PC-3 (cell line): ENCODE data around the gene ACP7. TPM values are rescaled to one million over a fixed set of nuclear protein-coding genes. Genes with fewer than 3 reads are reported as not detected.

Experiments used
- ATAC-seq: fragments of 200-7000 bp; cut with Tn5 transposase; 2 replicates; pipeline ENCODE4 v1.9.1; 2020; ENCODE audit warnings: mild to moderate bottlenecking, moderate library complexity
- BruUV-seq: library from RNA; stranded (reverse); fragments of 400-500 nt; replicated peaks from 2 replicates; lab custom pipeline; 2021; lab: Mats Ljungman, UMichigan
- CTCF ChIA-PET: fragments of 300-600 bp; sonication (Branson Sonifier 250); formaldehyde crosslinking; loops from one replicate; lab custom pipeline; 2022; ENCODE audit warnings: antibody characterized with exemption; lab: Charles Lee
- POLR2A ChIA-PET: fragments of 300-600 bp; sonication (Branson Sonifier 250); formaldehyde crosslinking; loops from one replicate; lab custom pipeline; 2022; ENCODE audit warnings: antibody characterized with exemption; ENCODE audit not compliant: unreplicated experiment; lab: Charles Lee
- DNase-seq: peaks from one replicate; pipeline ENCODE4 v3.0.0-alpha.2; 2015
- H2AFZ ChIP-seq: fragments of 300-600 bp; sonication (generic); 2 replicates; pipeline ENCODE4 v1.6.0; 2016; ENCODE audit warnings: antibody characterized with exemption, low read length
- H3F3A ChIP-seq: fragments of 300-600 bp; sonication (generic); one replicate; pipeline ENCODE4 v1.6.0; 2017; ENCODE audit warnings: antibody characterized with exemption, low read length, control low read depth, mild to moderate bottlenecking; ENCODE audit not compliant: unreplicated experiment
- H3K27ac ChIP-seq: fragments of 300-600 bp; sonication (generic); 2 replicates; pipeline ENCODE4 v1.5.1; 2016; ENCODE audit warnings: mild to moderate bottlenecking, low read length
- H3K27me3 ChIP-seq: fragments of 300-600 bp; sonication (generic); 2 replicates; pipeline ENCODE4 v1.6.1; 2016; ENCODE audit warnings: low read length, mixed read lengths
- H3K36me3 ChIP-seq: fragments of 300-600 bp; sonication (generic); 2 replicates; pipeline ENCODE4 v1.6.1; 2016; ENCODE audit warnings: low read depth, mixed run types, low read length, mixed read lengths
- H3K4me1 ChIP-seq: fragments of 300-600 bp; sonication (generic); 2 replicates; pipeline ENCODE4 v1.5.1; 2016; ENCODE audit warnings: low read length; ENCODE audit not compliant: insufficient read depth
- H3K4me2 ChIP-seq: fragments of 300-600 bp; sonication (generic); 2 replicates; pipeline ENCODE4 v1.6.0; 2016; ENCODE audit warnings: low read length
- H3K4me3 ChIP-seq: fragments of 300-600 bp; sonication (generic); 2 replicates; pipeline ENCODE4 v1.5.1; 2016; ENCODE audit warnings: mild to moderate bottlenecking, low read length, mixed read lengths
- H3K79me2 ChIP-seq: fragments of 300-600 bp; sonication (generic); 2 replicates; pipeline ENCODE4 v1.6.1; 2017; ENCODE audit warnings: low read length, mixed read lengths
- H3K9ac ChIP-seq: fragments of 300-600 bp; sonication (generic); 2 replicates; pipeline ENCODE4 v1.6.0; 2016; ENCODE audit warnings: mild to moderate bottlenecking, low read length
- H3K9me2 ChIP-seq: fragments of 300-600 bp; sonication (generic); replicated peaks from 2 replicates; pipeline ENCODE4 v1.6.1; 2016; ENCODE audit warnings: mixed run types, low read length, mixed read lengths
- H3K9me3 ChIP-seq: fragments of 300-600 bp; sonication (generic); 2 replicates; pipeline ENCODE4 v1.6.1; 2016; ENCODE audit warnings: low read length, mixed read lengths
- H4K20me1 ChIP-seq: fragments of 300-600 bp; sonication (generic); 2 replicates; pipeline ENCODE4 v1.6.1; 2016; ENCODE audit warnings: low read length, mixed read lengths
- EZH2 ChIP-seq: fragments of 300-600 bp; sonication (generic); IDR thresholded peaks from one replicate; pipeline ENCODE4 v1.6.1; 2017; ENCODE audit warnings: antibody characterized with exemption, mild to moderate bottlenecking, low read length; ENCODE audit not compliant: unreplicated experiment
- EZH2phosphoT487 ChIP-seq: fragments of 300-600 bp; sonication (generic); IDR thresholded peaks from 2 replicates; pipeline ENCODE4 v1.6.1; 2018; ENCODE audit warnings: mild to moderate bottlenecking, antibody characterized with exemption, low read length, borderline replicate concordance
- intact Hi-C: fragments of 100-400 bp; cut with micrococcal nuclease; formaldehyde crosslinking; loops from 2 replicates; pipeline ENCODE4 v1.9.0; 2023
- total RNA-seq: library from RNA; depleted of rRNA; stranded (reverse); fragments of >200 nt; gene quantifications from 2 replicates; pipeline ENCODE4 v1.2.3, GENCODE V29; 2014
- TF ChIP-seq, protein P1 (sequence below): fragments of 300-600 bp; sonication (generic); conservative IDR thresholded peaks from 2 replicates; pipeline ENCODE4 v1.5.1; 2017; ENCODE audit warnings: antibody characterized with exemption, low read depth, mild to moderate bottlenecking, low read length

Gene ACP7
- total RNA-seq, 1 experiment from 2014 or later: 5.0 TPM

DNA sequence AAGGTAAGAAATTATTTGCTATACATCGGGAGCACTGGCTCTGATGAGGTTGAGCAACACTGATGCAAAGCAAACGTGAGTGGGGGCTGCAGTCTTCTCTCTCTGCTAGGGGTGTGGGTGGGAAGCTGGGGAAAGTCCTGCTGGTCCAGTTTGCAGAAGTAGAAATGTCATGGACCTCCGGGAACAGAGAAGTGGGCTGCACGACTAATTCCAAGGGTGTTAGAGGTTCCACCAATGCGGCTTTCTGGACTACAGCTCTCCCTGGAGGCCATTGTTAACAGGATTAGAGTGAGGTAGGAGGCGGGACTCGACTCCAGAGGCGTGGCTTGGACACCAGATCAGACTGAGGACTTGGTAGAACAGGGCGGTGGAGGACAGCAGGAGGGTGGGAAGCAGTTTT lies 46.1 kb upstream of the ACP7 start:
- Histone ChIP-seq H2AFZ (peak overlapping the region; percentile 46; the same call in 1 of the 2 replicates), H3K36me3 (no peaks in the 10 kb centered on the region), H3K4me3 (no peak overlapping the region), H3K4me2 (no peak overlapping the region), H3K9me2 (no peaks in the 10 kb centered on the region), H3K9me3 (no peaks in the 10 kb centered on the region), H3K27ac (no peak overlapping the region), H3K4me1 (no peaks in the 10 kb centered on the region; the same call in 1 of the 2 replicates), H3F3A (no peaks in the 10 kb centered on the region), H3K79me2 (no peaks in the 10 kb centered on the region), H3K27me3 (no peaks in the 10 kb centered on the region), H4K20me1 (no peaks in the 10 kb centered on the region), H3K9ac (no peak overlapping the region)
- no TSS peak for BruUV-seq
- ChIA-PET CTCF (no interaction called here), POLR2A (no interaction called here)
- peak; percentile 77 for ATAC-seq
- TF ChIP-seq EZH2phosphoT487: no peak
- TF ChIP-seq, protein P1, sequence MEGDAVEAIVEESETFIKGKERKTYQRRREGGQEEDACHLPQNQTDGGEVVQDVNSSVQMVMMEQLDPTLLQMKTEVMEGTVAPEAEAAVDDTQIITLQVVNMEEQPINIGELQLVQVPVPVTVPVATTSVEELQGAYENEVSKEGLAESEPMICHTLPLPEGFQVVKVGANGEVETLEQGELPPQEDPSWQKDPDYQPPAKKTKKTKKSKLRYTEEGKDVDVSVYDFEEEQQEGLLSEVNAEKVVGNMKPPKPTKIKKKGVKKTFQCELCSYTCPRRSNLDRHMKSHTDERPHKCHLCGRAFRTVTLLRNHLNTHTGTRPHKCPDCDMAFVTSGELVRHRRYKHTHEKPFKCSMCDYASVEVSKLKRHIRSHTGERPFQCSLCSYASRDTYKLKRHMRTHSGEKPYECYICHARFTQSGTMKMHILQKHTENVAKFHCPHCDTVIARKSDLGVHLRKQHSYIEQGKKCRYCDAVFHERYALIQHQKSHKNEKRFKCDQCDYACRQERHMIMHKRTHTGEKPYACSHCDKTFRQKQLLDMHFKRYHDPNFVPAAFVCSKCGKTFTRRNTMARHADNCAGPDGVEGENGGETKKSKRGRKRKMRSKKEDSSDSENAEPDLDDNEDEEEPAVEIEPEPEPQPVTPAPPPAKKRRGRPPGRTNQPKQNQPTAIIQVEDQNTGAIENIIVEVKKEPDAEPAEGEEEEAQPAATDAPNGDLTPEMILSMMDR: peak; percentile 32; the same call in 1 of the 2 replicates
- intact Hi-C loops: loop anchor here (1.0 kb wide), 1 partner anchor 76 kb away; no protein-coding TSS in a partner anchor
- DNase-seq: peak; percentile 42

DNA sequence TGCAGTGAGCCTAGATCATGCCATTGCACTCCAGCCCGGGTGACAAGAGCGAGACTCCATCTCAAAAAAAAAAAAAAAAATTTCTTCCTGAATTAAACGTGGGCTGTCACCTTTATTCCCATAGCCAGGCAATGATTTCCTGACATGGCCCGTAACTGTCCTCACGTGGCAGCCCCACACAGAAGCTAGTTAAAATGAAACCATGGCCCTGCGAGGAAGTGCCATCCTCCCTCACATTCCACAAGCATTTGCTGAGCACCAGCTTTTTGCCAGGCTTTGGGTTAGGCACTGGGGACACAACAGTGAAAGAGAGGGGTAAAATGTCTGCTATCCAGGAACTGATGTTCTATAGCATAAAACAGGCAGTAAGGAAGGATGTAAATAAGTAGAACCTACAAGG lies 38.7 kb upstream of the ACP7 start:
- no peaks in the 10 kb centered on the region for H3K4me1 ChIP-seq
- TF ChIP-seq EZH2: no peak
- TF ChIP-seq, protein P1: no peak
- no peak for TF ChIP-seq EZH2phosphoT487
- no peaks in the 10 kb centered on the region for H3K36me3 ChIP-seq
- H3K9me3 ChIP-seq: no peaks in the 10 kb centered on the region
- no peak for DNase-seq
- no peaks in the 10 kb centered on the region for H3K27me3 ChIP-seq
- intact Hi-C loops: no loop called here
- H3F3A ChIP-seq: no peaks in the 10 kb centered on the region
- no peak overlapping the region for H3K27ac ChIP-seq
- H3K9ac ChIP-seq: no peak overlapping the region
- H3K4me2 ChIP-seq: no peak overlapping the region
- CTCF ChIA-PET: no interaction called here
- H3K79me2 ChIP-seq: no peaks in the 10 kb centered on the region
- H3K9me2 ChIP-seq: no peaks in the 10 kb centered on the region
- ATAC-seq: no peak
- POLR2A ChIA-PET: no interaction called here
- H2AFZ ChIP-seq: no peak overlapping the region
- no peaks in the 10 kb centered on the region for H4K20me1 ChIP-seq
- H3K4me3 ChIP-seq: no peak overlapping the region
- no TSS peak for BruUV-seq

DNA sequence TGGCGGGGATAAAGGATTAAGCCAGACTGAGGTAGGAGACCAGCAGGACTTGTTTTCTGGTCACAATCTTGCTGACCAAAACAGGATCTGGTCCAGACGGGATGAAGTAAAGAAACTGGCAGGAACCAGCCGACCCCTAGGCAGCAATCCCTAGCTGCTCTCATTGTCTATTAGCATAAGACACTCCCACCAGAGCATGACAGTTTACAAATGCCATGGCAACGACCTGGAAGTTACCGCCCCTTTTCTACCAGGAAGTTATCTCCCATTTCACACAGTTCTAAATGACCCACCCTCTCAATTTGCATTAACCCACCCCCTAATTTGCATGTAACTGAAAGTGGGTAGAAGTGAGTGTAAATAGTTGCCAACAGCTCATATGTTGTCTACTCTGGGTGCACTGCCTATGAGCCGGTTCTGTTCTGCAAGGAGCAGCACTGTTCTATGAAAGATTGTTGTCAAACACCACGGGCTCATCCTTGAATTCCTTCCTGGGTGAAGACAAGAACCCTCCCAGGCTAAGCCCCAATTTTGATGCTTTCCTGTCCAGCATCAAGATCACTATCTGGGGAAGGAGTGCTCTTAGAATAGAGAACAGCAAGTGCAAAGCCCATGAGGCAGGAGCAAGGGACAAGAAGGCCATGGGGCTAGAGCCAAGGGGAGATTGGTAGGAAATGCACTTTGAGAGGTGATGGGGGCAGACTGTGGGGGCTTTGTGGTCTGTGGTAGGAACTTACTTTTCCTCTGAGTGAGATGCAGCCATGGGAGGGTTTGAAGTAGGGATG lies 37.9 kb upstream of the ACP7 start:
- no peak overlapping the region for H2AFZ ChIP-seq
- H3K79me2 ChIP-seq: no peaks in the 10 kb centered on the region
- intact Hi-C loops: no loop called here
- peak; percentile 20 for DNase-seq
- H3K36me3 ChIP-seq: no peaks in the 10 kb centered on the region
- H4K20me1 ChIP-seq: no peaks in the 10 kb centered on the region
- TF ChIP-seq EZH2 (no peak), EZH2phosphoT487 (no peak)
- TF ChIP-seq, protein P1: no peak
- ATAC-seq: no peak
- H3K9me3 ChIP-seq: no peaks in the 10 kb centered on the region
- no TSS peak for BruUV-seq
- H3F3A ChIP-seq: no peaks in the 10 kb centered on the region
- no peak overlapping the region for H3K4me3 ChIP-seq
- ChIA-PET CTCF (no interaction called here), POLR2A (no interaction called here)
- H3K4me1 ChIP-seq: no peaks in the 10 kb centered on the region
- H3K4me2 ChIP-seq: no peak overlapping the region
- H3K27ac ChIP-seq: no peak overlapping the region
- no peaks in the 10 kb centered on the region for H3K27me3 ChIP-seq
- H3K9me2 ChIP-seq: no peaks in the 10 kb centered on the region
- no peak overlapping the region for H3K9ac ChIP-seq
